ENCODE data around the gene RASL10A. TPM values are rescaled to one million over a fixed set of nuclear protein-coding genes. Genes with fewer than 3 reads are reported as not detected.

RASL10A gene
- total and polyA plus RNA-seq, 2 experiments from 2014 or later, result 0.33 to 6.3 TPM

DNA sequence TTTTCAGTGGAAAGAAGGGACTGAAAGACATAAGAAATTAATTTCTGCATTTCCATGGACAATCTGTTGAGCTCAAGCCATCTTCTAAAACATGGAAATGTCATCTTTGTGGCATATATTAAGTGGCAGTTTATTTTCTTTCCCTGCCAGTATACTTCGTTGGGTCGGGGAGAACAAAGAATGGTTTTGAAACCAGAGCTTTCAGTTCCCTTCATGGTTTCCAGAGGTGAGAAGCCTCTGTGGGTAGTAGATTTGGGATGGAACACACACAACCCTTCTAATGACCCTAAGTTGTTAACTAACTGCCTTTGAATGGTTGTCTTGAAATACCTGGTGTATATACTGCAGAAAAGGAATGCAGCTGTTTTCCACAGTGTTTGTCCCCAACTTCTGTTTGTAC lies 26.7 kb downstream of the RASL10A start:
- H3K4me3 ChIP-seq, result no peak overlapping the region
- DNase-seq (ENCODE audit: low spot score), result no peak
- no peaks in the 10 kb centered on the region for H3K4me1 ChIP-seq (ENCODE audit: insufficient read depth)
- peaks cover 86% of the 10 kb centered on the region for H3K79me2 ChIP-seq
- no peak overlapping the region for H2AFZ ChIP-seq
- H3K27me3 ChIP-seq, result no peaks in the 10 kb centered on the region
- no peak overlapping the region for H3K27ac ChIP-seq
- H4K20me1 ChIP-seq (ENCODE audit: insufficient read depth, poor library complexity, severe bottlenecking), result peaks cover 96% of the 10 kb centered on the region
- H3K9me2 ChIP-seq (replicated peaks; ENCODE audit: insufficient read depth), result no peaks in the 10 kb centered on the region
- TF ChIP-seq EZH2 (IDR thresholded peaks at IDR 0.05; ENCODE audit: borderline replicate concordance), result no peak
- TF ChIP-seq, protein P1, sequence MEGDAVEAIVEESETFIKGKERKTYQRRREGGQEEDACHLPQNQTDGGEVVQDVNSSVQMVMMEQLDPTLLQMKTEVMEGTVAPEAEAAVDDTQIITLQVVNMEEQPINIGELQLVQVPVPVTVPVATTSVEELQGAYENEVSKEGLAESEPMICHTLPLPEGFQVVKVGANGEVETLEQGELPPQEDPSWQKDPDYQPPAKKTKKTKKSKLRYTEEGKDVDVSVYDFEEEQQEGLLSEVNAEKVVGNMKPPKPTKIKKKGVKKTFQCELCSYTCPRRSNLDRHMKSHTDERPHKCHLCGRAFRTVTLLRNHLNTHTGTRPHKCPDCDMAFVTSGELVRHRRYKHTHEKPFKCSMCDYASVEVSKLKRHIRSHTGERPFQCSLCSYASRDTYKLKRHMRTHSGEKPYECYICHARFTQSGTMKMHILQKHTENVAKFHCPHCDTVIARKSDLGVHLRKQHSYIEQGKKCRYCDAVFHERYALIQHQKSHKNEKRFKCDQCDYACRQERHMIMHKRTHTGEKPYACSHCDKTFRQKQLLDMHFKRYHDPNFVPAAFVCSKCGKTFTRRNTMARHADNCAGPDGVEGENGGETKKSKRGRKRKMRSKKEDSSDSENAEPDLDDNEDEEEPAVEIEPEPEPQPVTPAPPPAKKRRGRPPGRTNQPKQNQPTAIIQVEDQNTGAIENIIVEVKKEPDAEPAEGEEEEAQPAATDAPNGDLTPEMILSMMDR (IDR thresholded peaks at IDR 0.05; ENCODE audit: poor library complexity), result no peak
- TF ChIP-seq EZH2phosphoT487 (IDR thresholded peaks at IDR 0.05; ENCODE audit: low read depth, severe bottlenecking, unreplicated experiment), result no peak
- no peaks in the 10 kb centered on the region for H3K9me3 ChIP-seq (ENCODE audit: low read depth)
- peaks cover 11% of the 10 kb centered on the region for H3K36me3 ChIP-seq (replicated peaks; ENCODE audit: insufficient read depth, low read depth)
- H3K4me2 ChIP-seq, result no peak overlapping the region
- WGBS (ENCODE audit: low lambda C conversion rate, missing lambda C conversion rate), result 86% methylated on average over 2 of the region's 2 CpGs

DNA sequence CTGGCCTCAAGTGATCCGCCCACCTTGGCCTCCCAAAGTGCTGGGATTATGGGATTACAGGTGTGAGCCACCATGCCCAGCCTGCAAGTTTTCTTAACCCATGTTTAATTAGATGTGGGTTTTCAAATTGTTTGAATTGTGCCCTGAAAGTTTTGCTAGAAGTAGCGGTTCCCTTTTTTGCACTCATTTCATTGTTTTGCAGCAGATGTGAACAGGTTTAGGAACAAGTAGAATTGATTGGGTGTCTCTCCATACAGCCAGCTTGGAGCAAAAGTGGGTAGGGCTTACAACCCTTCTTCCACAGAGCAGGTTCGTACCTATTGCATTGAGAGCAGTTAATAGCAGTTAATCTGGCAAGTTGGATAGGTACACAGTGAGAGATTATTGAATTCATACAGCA lies 31.3 kb downstream of the RASL10A start:
- DNase-seq (ENCODE audit: low spot score), result no peak
- H3K27ac ChIP-seq, result no peak overlapping the region
- 99% methylated on average over 3 of the region's 3 CpGs for WGBS (ENCODE audit: low lambda C conversion rate, missing lambda C conversion rate)
- H4K20me1 ChIP-seq (ENCODE audit: insufficient read depth, poor library complexity, severe bottlenecking), result peaks cover 99% of the 10 kb centered on the region
- H3K4me1 ChIP-seq (ENCODE audit: insufficient read depth), result no peaks in the 10 kb centered on the region
- peaks cover 98% of the 10 kb centered on the region for H3K79me2 ChIP-seq
- H3K4me2 ChIP-seq, result no peak overlapping the region
- no peak for TF ChIP-seq EZH2phosphoT487 (IDR thresholded peaks at IDR 0.05; ENCODE audit: low read depth, severe bottlenecking, unreplicated experiment)
- no peak for TF ChIP-seq EZH2 (IDR thresholded peaks at IDR 0.05; ENCODE audit: borderline replicate concordance)
- TF ChIP-seq, protein P1 (IDR thresholded peaks at IDR 0.05; ENCODE audit: poor library complexity), result no peak
- H3K36me3 ChIP-seq (replicated peaks; ENCODE audit: insufficient read depth, low read depth), result no peaks in the 10 kb centered on the region
- no peaks in the 10 kb centered on the region for H3K27me3 ChIP-seq
- no peaks in the 10 kb centered on the region for H3K9me3 ChIP-seq (ENCODE audit: low read depth)
- no peaks in the 10 kb centered on the region for H3K9me2 ChIP-seq (replicated peaks; ENCODE audit: insufficient read depth)
- no peak overlapping the region for H2AFZ ChIP-seq
- no peak overlapping the region for H3K4me3 ChIP-seq

DNA sequence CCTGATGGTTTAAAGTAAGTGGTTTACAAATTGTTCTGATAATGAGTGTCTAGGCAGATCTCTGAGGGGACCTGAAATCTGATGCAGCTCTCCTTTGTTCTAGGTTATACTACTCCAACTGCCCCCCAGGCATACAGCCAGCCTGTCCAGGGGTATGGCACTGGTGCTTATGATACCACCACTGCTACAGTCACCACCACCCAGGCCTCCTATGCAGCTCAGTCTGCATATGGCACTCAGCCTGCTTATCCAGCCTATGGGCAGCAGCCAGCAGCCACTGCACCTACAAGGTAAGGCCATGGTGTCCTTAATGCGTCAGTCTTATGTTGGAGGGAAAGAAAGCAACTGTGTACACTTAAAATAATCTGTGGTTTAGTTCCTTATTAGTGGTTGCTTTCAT lies 37.6 kb downstream of the RASL10A start:
- H3K4me1 ChIP-seq (ENCODE audit: insufficient read depth), result peaks cover 21% of the 10 kb centered on the region
- H3K4me2 ChIP-seq, result no peak overlapping the region
- no peaks in the 10 kb centered on the region for H3K27me3 ChIP-seq
- no peak overlapping the region for H3K27ac ChIP-seq
- peaks cover 99% of the 10 kb centered on the region for H3K79me2 ChIP-seq
- no peaks in the 10 kb centered on the region for H3K9me2 ChIP-seq (replicated peaks; ENCODE audit: insufficient read depth)
- TF ChIP-seq EZH2phosphoT487 (IDR thresholded peaks at IDR 0.05; ENCODE audit: low read depth, severe bottlenecking, unreplicated experiment), result no peak
- TF ChIP-seq, protein P1 (IDR thresholded peaks at IDR 0.05; ENCODE audit: poor library complexity), result no peak
- TF ChIP-seq EZH2 (IDR thresholded peaks at IDR 0.05; ENCODE audit: borderline replicate concordance), result no peak
- H2AFZ ChIP-seq, result no peak overlapping the region
- no peaks in the 10 kb centered on the region for H3K9me3 ChIP-seq (ENCODE audit: low read depth)
- H3K4me3 ChIP-seq, result no peak overlapping the region
- WGBS (ENCODE audit: low lambda C conversion rate, missing lambda C conversion rate), result 93% methylated on average over 1 of the region's 1 CpG
- no peak for DNase-seq (ENCODE audit: low spot score)
- peaks cover 98% of the 10 kb centered on the region for H4K20me1 ChIP-seq (ENCODE audit: insufficient read depth, poor library complexity, severe bottlenecking)
- no peaks in the 10 kb centered on the region for H3K36me3 ChIP-seq (replicated peaks; ENCODE audit: insufficient read depth, low read depth)

Measured in hepatocyte (in vitro differentiated cells).